SHP77 treated with DMSO at 0.1 percent for 48 hours (cell line): ENCODE measurements around the gene TM9SF2.
"Not testable (repeated sequence)": the region's sequence is repeated elsewhere in the genome, so short reads cannot be mapped to it uniquely, and the experiment has no call there.

Source experiments
- DNase-seq: peaks from one replicate; lab custom pipeline; 2025; lab: John Stamatoyannopoulos, UW

Gene TM9SF2, protein sequence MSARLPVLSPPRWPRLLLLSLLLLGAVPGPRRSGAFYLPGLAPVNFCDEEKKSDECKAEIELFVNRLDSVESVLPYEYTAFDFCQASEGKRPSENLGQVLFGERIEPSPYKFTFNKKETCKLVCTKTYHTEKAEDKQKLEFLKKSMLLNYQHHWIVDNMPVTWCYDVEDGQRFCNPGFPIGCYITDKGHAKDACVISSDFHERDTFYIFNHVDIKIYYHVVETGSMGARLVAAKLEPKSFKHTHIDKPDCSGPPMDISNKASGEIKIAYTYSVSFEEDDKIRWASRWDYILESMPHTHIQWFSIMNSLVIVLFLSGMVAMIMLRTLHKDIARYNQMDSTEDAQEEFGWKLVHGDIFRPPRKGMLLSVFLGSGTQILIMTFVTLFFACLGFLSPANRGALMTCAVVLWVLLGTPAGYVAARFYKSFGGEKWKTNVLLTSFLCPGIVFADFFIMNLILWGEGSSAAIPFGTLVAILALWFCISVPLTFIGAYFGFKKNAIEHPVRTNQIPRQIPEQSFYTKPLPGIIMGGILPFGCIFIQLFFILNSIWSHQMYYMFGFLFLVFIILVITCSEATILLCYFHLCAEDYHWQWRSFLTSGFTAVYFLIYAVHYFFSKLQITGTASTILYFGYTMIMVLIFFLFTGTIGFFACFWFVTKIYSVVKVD

DNA sequence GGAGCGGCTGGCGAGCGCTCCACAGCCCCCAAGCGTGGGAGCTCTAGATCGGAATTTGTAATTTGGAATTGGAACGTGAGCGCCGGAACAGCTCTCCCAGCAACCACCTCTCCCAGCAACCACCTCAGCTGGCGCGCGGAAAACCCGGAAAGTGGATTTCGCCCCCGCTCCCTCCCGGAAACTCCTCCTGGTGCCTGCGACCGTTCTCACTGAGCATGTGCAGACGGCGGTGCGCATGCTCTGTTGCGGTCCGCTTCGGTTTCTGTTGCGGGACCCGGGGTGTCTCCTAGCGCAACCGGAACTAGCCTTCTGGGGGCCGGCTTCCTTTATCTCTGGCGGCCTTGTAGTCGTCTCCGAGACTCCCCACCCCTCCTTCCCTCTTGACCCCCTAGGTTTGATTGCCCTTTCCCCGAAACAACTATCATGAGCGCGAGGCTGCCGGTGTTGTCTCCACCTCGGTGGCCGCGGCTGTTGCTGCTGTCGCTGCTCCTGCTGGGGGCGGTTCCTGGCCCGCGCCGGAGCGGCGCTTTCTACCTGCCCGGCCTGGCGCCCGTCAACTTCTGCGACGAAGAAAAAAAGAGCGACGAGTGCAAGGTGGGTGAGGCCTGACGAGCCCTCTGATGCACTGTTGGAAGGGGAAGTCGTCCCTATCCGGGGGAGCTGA, at the start of gene TM9SF2:
Gene TM9SF2, plus strand, starts transcription at position 289 of the 664 bp plus-strand sequence. Its CDS starts 135 bp downstream, at position 424.
- DNase-seq = peak; percentile 98

DNA sequence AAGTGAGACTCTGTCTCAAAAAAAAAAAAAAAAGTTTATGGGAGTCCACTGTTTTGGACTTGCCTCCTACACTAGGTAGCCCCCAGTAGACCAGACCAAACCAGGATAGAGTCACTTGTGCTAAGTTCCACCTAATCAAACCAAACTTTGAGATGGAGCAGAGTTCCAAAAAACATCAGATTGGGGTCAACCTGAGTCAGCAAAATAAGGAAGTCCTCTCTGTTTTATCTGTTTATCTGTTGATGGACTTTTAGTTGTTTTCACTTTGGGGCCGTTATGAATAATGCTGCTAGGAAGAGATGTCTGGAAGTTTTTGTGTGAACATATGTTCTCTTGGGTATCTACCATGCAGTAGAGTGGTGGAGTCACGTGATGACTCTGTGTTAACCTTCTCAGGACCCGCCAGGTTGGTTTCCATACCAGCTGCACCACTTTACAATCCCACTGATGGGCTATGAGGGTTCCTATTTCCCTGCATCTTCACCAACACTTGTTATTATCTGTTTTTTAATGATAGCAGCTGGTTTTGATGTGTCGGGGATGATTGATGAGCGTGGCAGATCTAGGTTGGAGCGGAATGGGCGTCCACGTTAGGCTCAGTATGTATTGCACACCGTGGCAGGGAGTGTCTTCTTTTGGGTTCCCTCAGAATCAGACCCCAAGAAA, 46.6 kb upstream of the TM9SF2 start:
- DNase-seq = no peak

DNA sequence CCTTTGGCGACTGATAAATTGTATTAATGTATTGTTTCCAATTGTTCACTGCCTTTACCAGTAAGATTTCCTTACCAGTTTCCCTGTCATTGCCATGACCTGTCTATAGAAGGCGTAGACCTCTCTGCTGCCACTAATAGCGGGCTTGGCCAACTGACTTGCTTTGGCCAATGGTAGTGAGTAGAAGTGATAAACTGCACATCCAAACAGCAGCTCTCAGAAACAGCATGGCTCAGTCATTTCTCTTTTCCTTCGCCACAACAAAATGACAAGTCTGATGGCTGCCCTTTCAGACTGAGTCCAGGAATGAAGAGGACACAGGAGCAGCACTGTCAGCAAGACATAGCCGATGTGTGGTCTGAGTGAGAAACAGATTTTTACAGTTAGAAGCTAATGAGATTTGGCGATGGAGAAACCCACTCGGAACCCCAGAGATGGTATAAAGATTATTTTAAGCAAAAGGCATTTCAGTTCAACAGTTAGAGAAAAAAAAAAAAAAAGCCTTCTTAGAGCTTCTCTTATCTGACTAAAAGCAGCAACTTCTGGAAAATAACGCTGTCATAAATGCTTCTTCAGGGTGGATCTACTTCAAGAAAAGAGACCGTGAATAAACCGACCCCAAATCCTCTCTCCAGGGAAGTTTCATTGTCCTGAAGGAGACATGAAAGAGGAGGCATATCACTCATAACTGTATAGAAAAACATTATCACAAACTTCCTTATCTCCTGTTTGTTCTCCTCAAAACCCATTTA, 42.0 kb upstream of the TM9SF2 start:
- DNase-seq = no peak

DNA sequence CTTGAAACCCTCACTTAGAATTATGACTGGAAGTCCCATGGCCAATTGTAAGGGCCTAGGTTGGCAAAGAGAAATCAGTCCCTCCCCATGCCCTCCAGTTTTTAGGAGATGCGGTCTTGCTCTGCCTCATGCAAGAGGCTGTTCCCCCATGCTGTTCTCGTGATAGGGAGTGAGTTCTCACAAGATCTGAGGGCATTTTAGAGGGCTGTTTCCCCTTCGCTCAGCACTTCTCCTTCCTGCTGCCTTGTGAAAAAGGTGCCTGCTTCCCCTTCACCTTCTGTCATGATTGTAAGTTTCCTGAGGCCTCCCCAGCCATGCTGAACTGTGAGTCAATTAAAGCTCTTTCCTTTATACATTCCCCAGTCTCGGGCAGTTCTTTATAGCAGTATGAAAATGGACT, 40.5 kb upstream of the TM9SF2 start:
- DNase-seq = not testable (repeated sequence)

DNA sequence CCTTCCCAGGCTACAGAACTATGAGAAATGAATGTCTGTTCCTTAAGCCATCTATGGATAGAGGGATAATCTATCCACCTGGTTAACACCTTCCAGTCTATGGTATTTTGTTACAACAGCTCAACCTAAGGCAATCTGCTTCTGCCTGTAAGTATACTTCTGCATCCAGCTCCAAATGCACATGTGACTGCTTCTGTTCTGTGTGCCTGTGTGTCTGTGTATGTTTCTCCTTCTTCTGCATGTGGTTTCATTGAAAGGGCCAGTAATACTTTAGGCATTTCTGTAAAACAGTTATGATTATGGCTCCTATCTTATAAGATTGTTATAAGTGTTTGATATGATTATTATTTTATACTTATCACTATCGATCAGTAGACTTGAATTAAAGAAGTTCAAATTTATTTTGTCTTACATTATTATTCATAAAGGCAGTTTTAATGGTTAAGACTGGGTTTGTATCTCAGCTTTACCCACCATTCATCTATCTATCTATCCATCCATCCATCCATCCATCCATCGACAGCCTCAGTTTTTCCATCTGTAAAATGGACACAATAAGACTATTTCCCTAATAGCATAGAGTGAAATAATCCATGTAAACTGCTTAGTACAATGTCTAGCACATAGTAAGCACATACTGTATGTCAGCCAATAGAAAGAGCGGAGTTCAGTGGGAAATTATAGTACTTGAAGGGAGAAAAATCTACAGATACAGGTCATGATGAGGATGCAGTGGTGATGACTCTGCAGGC, 37.5 kb upstream of the TM9SF2 start:
- no peak for DNase-seq

DNA sequence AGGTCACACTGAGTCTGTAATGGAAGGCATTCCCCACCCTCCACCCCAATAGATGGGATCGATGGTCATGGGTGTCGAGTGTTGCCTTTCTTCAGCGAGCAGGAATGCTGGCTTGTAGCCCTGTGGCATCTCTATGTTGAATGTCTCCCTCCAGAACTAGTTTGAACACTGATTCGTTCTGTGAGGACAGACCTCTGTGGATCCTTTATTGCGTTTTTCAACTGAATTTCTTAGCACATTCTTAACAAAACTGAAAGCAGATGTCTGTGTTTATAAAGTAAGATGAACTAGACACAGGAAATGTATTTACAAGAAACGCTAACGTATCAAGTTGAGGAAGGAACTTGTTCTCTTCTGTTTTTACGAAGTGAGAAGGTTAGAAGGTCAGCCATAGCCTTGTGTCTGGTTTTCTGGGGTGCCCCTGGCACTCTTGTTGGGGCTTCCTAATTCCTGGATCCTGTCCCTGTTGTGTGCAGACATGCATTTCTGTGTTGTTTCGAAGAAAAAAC, 36.8 kb upstream of the TM9SF2 start:
- no peak for DNase-seq

DNA sequence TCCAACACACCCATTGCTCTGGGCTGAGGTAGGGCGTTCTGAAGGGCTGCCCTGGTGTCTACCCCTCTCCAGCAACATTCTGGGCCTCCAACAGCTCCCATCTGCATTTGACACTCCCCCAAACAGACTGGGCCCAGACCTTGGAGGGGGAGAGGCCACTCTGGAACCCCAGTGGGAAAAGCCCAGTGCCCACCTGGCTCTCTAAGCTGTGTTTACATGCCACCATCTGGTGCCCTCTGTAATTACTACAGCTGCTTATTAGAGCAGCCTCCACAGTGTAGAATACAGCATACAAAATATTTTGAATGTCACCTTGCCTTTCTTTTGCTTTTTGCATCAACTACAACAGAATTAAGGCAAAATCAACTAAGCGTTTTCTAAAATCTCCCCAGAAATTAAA, 35.8 kb upstream of the TM9SF2 start:
- DNase-seq = peak; percentile 44

DNA sequence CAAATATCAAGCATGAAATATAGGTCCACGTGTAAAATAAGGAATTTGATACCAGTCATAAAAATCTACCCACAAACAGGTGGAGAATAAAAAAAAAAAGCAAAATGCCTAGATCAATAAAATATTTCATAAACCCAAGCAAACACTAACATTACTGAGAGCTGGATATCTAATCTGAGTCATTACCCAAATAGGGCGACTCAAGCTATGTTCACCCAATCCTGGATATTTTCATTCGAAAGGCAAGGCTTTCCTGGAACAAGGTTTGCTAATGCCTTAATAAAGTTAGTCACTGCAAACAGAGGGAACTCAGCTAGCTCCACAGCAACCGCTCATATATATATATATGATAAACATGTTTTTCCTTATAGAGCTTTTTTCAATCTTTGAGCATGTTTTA, 33.5 kb upstream of the TM9SF2 start:
- DNase-seq = no peak

DNA sequence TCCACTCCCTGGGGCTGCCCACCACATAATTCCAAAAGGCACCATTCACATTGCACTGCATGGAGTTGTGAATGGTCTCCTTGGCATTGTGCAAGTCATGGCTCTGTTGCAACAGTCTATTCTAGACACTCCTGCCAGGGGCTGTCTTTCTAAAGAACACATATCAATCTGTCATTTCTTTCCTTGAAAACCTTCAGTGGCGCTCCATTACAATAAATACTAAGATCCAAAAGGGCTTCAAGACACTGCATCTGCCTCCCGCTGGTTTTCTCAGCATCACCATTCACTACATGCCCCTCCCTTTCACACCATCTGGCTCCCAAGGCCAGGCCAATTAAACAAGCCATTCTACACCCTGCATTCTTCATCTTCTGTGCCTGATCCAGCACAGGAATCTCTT, 32.2 kb upstream of the TM9SF2 start:
- DNase-seq = no peak

DNA sequence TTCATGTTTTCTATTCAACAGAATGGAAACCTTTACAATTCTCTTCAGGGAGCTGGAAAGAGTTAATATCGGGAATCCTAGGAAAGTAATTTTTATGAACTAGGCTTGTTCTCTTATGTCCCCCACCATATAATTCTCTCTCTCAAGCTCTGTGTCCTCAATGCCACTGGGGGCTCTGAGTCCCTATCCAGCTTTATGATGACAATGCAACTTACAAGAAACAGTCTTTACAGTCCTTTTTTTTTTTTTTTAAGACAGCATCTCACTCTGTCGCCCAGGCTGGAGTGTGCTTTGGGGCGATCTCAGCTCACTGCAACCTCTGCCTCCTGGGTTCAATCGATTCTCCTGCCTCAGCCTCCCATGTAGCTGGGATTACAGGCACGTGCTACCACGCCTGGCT, 31.2 kb upstream of the TM9SF2 start:
- DNase-seq = no peak

DNA sequence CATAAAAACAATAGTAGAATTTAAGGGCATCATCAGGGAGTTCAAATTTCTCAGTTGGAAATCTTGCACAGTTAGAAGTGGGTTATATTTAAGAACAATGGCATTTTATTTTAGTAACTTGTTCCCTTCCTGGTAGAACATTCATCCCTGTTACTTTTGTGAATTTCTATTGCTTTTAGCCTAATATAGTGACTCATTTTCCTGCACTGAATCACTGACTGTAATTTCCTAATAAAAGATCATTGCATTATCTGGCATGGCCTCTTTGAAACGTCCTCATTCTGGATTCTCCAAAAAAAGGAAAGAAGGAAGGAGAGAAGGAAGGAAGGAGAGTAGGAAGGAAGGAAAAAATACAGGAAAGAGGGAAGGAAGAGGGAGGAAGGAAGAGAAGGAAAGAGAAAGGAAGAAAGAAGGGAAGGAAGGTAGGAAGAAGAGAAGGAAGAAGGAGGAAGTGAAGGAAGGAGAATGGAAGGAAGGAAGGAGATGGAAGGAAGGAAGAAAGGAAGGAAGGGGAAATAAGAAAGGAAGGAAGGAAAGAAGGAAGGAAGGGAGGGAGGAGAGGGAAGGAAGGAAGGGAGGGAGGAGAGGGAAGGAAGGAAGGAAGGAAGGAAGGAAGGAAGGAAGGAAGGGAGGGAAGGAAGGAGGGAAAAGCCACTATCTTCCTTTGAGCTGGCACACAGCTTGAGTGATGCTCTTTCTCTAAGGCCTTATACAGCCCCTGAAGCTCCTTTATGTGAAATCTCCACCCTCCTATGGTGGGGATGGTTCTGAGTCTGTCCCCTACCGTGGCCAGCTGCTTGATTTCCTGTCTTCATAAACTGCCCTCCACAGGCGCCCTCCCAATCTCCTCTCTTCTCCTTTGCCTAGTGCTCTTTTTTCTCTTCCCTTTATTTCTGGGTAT, 29.8 kb upstream of the TM9SF2 start:
- DNase-seq = no peak

DNA sequence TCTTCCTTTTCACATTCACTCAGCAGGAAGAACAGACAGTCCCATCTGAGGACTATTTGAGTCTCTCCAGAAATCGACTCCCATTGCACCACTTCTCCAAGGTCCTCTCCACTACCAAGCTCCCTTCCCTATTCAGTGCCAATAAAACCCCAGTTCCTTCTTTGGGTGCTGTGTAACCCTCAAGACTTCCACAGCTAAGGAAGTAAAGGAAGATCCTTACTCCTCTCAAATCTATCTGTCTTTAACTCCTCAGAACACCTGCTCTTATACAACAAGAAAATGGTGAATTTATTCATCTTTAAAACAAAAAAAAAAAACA, 29.2 kb upstream of the TM9SF2 start:
- no peak for DNase-seq

DNA sequence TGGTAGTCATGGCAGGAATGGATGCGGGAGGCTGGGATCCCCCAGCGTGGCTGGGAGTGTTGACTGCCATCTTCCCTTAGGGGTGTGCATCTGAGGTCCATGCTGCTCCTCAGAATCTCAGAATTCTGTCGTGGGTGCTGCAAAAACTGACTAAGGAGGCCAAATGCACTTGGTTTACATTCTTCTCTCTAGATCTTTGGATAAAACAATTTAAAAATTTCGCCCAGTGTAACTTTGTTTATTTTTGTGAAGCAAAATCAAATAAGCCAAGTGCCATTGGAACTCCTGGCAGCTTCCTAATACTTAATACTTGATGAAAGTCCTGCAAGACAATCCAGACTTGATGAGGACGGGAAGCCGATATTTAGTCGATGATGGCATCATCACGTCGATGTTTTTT, 27.8 kb upstream of the TM9SF2 start:
- no peak for DNase-seq

DNA sequence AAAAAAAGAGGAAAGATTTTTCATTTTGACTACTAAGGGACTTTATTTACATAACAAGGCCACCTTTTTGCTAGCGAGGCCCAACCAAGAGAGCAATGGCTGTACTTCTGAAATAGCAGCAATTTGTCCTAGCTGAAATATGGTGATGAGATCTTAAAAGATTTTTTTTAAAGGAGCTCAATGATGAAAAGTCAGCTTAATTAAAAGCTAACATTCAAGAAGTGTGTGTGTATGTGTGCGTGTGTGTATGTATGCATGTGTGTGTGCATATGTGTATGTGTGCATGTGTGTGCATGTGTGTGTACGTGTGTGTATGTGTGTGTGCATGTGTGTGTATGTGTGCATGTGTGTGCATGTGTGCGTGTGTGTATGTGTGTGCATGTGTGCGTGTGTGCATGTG, 24.6 kb upstream of the TM9SF2 start:
- no peak for DNase-seq

DNA sequence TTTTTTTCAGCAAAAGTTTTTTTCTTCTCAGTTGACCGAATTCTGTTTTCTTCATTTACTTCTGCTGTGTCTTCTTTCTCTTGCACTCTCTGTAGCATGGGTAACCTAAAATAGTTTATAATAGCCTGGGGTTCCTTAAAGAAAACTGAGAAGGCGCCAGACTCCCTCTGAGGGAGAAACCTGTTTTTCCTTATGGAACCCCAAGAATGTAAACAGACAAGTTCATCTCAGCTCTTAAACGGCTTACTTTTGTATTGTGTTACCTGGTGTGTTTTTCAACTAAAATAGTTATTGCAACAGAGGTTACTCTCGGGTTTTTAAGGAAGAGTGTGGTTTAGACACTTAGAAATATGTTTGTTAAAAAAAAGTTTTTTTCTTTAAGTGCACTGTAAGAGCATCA, 23.8 kb upstream of the TM9SF2 start:
- DNase-seq = no peak

DNA sequence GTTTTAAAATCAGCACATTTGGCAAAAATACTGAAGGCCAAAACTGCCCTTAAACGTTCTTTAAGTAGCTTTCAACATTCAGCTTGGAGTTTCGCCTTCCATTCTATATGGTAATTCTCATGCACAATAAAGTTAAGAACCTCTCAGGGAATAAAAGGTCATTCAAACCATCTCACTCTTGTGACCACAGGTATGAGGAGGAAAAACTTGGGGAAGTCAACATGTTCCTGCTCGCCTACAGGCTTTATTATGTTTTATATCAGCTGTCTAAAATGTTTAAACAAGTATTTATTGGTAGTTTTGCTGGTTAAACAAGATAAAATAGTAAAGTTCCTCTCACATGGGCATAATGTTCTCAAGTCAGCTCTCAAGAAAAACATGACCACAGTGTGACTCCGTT, 19.9 kb upstream of the TM9SF2 start:
- DNase-seq = no peak

DNA sequence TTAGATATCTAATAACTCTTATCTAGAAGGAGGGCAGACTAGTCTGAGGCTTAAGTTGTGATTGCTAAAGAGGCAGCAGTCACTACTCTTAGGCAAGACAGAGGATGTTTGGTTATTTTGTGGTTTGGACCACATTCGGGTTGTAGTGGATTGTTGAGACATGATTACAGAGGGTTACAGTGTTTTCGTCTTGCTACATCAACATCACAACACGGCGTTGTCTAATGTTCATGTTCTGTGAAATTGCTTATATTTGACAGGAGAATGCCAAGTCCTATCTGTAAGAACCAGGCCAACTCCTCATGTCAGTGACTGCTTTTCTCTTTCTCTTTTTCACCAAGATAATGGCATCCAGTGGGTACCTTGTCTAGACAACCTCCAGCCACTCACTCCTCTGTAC, 16.8 kb upstream of the TM9SF2 start:
- no peak for DNase-seq

DNA sequence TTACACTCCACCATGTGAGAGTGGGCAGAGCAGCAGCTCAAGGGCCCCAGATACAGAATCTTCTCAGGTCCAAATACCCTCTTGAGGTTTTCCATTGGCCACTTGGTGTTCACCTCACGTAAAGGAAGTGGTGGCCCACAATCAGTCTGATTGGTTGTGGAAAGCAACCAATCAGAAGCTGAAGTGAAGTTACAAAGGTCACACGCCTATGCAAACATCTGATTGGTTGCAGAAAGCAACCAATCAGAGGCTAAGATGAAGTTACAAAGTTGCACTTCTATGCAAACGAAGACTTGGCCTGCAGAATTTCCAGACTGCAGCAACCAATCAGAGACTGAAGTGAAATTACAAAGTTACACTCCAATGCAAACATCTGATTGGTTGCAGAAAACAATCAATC, 14.3 kb upstream of the TM9SF2 start:
- no peak for DNase-seq

DNA sequence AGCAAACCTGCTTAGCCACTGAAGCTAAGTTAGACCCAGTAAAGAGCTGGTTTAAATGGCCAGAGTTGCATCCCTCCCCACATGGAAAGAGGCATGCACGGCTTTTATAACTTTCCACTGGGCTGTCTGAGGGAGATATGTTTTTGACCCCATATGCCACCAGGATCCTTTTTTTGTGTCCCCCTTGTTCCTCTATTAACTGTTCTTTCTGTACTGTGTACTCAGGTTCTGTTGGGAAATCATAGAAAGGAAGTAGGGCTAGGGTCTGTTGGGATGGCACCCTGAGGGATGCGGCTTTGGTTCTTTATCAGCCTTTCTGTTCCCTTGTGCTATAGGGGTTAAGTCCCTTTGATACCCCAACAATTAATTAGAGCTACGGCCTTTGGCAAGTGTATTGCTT, 12.2 kb upstream of the TM9SF2 start:
- no peak for DNase-seq

DNA sequence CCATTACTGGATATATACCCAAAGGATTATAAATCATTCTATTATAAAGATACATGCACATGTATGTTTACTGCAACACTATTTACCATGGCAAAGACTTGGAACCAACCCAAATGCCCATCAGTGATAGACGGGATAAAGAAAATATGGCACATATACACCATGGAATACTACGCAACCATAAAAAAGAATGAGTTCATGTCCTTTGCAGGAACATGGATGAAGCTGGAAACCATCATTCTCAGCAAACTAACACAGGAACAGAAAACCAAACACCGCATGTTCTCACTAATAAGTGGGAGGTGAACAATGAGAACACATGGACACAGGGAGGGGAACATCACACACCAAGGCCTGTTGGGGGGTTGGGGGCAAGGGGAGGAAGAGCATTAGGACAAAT, 9.5 kb upstream of the TM9SF2 start:
- DNase-seq = not testable (repeated sequence)
